ENCODE results near the gene CSKMT. TPM values are rescaled to one million over a fixed set of nuclear protein-coding genes. Genes with fewer than 3 reads are reported as not detected.
A peak's percentile ranks its signal among the peaks of the same experiment; 100 is the strongest.

Gene CSKMT
- total RNA-seq, 1 donor from 2014 or later = 7.8 TPM

DNA sequence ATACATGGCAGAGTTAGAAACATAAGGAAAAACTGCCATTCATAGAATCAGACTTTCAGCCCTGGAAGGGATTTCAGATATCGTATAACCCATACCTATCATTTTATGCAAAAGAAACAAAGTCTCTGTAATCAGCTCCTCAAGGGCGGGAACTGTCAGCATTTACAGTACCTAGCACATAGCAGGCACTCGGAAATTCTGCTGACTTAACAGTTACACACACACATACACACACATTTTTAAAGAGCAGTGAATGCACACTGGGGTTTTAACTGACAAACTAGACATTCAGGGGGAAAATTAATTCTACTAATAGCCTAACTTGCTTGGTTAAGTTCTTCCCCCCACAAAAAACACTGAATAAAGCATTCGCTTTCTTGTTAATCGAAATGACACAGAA, 51.1 kb downstream of the CSKMT start:
- Mint-ChIP-seq H3K4me1 (ENCODE audit: low read depth) (peaks cover 8% of the 10 kb centered on the region), H3K27me3 (ENCODE audit: low read depth) (no peaks in the 10 kb centered on the region), H3K4me3 (ENCODE audit: unreplicated experiment) (no peak overlapping the region), H3K36me3 (ENCODE audit: low read depth) (peaks cover 49% of the 10 kb centered on the region), H3K27ac (ENCODE audit: unreplicated experiment) (no peak overlapping the region), H3K9me3 (ENCODE audit: low read depth) (no peaks in the 10 kb centered on the region)
- TF ChIP-seq, protein P1, sequence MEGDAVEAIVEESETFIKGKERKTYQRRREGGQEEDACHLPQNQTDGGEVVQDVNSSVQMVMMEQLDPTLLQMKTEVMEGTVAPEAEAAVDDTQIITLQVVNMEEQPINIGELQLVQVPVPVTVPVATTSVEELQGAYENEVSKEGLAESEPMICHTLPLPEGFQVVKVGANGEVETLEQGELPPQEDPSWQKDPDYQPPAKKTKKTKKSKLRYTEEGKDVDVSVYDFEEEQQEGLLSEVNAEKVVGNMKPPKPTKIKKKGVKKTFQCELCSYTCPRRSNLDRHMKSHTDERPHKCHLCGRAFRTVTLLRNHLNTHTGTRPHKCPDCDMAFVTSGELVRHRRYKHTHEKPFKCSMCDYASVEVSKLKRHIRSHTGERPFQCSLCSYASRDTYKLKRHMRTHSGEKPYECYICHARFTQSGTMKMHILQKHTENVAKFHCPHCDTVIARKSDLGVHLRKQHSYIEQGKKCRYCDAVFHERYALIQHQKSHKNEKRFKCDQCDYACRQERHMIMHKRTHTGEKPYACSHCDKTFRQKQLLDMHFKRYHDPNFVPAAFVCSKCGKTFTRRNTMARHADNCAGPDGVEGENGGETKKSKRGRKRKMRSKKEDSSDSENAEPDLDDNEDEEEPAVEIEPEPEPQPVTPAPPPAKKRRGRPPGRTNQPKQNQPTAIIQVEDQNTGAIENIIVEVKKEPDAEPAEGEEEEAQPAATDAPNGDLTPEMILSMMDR (IDR thresholded peaks at IDR 0.05) = no peak
- DNase-seq (ENCODE audit: low spot score) = no peak

DNA sequence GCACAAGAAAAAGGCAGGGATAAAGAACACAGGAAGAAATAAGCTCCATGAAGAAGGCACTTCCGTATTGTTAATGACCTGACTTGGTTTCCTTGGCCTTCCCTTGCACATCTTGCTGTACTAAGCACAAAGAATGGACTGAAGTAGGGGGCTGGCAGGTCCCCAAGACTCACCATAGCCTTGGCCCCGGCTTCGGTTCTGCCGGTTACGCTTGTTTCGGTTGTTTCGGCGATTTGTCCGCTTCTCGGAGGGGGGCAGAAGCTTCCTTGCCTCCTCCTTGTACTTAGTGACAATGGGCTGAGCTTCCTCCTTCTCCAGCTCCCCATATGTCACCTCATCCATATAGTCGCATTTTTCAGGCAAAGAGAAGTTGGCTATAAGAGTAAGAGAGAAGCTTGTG, 51.7 kb downstream of the CSKMT start:
- Mint-ChIP-seq H3K9me3 (ENCODE audit: low read depth) (no peaks in the 10 kb centered on the region), H3K27me3 (ENCODE audit: low read depth) (no peaks in the 10 kb centered on the region), H3K4me1 (ENCODE audit: low read depth) (peaks cover 10% of the 10 kb centered on the region), H3K36me3 (ENCODE audit: low read depth) (peaks cover 54% of the 10 kb centered on the region), H3K27ac (ENCODE audit: unreplicated experiment) (no peak overlapping the region), H3K4me3 (ENCODE audit: unreplicated experiment) (no peak overlapping the region)
- peak; percentile 58 for DNase-seq (ENCODE audit: low spot score)
- TF ChIP-seq, protein P1 (IDR thresholded peaks at IDR 0.05) = no peak

Other genes starting within 250 kb of the CSKMT start
- gene SCGB1A1, start 246.3 kb upstream of the CSKMT start, total RNA-seq = not detected in 3 replicates
- gene AHNAK, start 118.5 kb upstream of the CSKMT start, total RNA-seq = 476 to 526 TPM (median 514 TPM) in 3 replicates
- gene EEF1G, start 91.4 kb upstream of the CSKMT start, total RNA-seq = 1,000 to 1,202 TPM (median 1,017 TPM) in 3 replicates
- 9.6 to 15.2 TPM (median 11.8 TPM) in 3 replicates for gene TUT1, start 73.8 kb upstream of the CSKMT start, total RNA-seq
- 81.7 to 89.3 TPM (median 83.0 TPM) in 3 replicates for gene MTA2, start 63.4 kb upstream of the CSKMT start, total RNA-seq
- 55.2 to 76.6 TPM (median 58.9 TPM) in 3 replicates for gene EML3, start 52.5 kb upstream of the CSKMT start, total RNA-seq
- gene ROM1, start 52.1 kb upstream of the CSKMT start, total RNA-seq = 2.4 to 5.8 TPM (median 3.5 TPM) in 3 replicates
- 35.3 to 40.1 TPM (median 37.7 TPM) in 3 replicates for gene B3GAT3, start 43.3 kb upstream of the CSKMT start, total RNA-seq
- 348 to 394 TPM (median 359 TPM) in 3 replicates for gene GANAB, start 18.7 kb upstream of the CSKMT start, total RNA-seq
- 17.0 to 18.1 TPM (median 17.2 TPM) in 3 replicates for gene INTS5, start 12.0 kb upstream of the CSKMT start, total RNA-seq
- gene C11orf98, start 102 bp upstream of the CSKMT start, total RNA-seq = 39.0 to 61.1 TPM (median 47.5 TPM) in 3 replicates
- gene UQCC3, start 6.4 kb downstream of the CSKMT start, total RNA-seq = 4.8 to 5.7 TPM (median 5.5 TPM) in 3 replicates
- gene LBHD1, start 7.0 kb downstream of the CSKMT start, total RNA-seq = 2.8 to 8.3 TPM (median 4.2 TPM) in 3 replicates
- gene UBXN1, start 13.8 kb downstream of the CSKMT start, total RNA-seq = 72.0 to 82.2 TPM (median 81.6 TPM) in 3 replicates
- 0.20 to 0.51 TPM (median 0.21 TPM) in 3 replicates for gene LRRN4CL, start 24.2 kb downstream of the CSKMT start, total RNA-seq
- 36.6 to 76.0 TPM (median 43.2 TPM) in 3 replicates for gene BSCL2, start 42.1 kb downstream of the CSKMT start, total RNA-seq
- gene GNG3, start 42.4 kb downstream of the CSKMT start, total RNA-seq = not detected in 3 replicates
- gene HNRNPUL2, start 62.1 kb downstream of the CSKMT start, total RNA-seq = 43.6 to 53.8 TPM (median 45.6 TPM) in 3 replicates
- gene TTC9C, start 63.2 kb downstream of the CSKMT start, total RNA-seq = 33.0 to 36.8 TPM (median 36.7 TPM) in 3 replicates
- 10.2 to 13.0 TPM (median 11.3 TPM) in 3 replicates for gene ZBTB3, start 88.8 kb downstream of the CSKMT start, total RNA-seq
- gene POLR2G, start 96.3 kb downstream of the CSKMT start, total RNA-seq = 75.9 to 77.8 TPM (median 77.0 TPM) in 3 replicates
- 18.8 to 31.0 TPM (median 21.4 TPM) in 3 replicates for gene TAF6L, start 106.1 kb downstream of the CSKMT start, total RNA-seq
- 29.4 to 44.9 TPM (median 35.1 TPM) in 3 replicates for gene TMEM179B, start 122.1 kb downstream of the CSKMT start, total RNA-seq
- 11.4 to 16.2 TPM (median 14.7 TPM) in 3 replicates for gene TMEM223, start 126.7 kb downstream of the CSKMT start, total RNA-seq
- gene NXF1, start 140.1 kb downstream of the CSKMT start, total RNA-seq = 51.3 to 69.5 TPM (median 52.4 TPM) in 3 replicates
- gene STX5, start 166.7 kb downstream of the CSKMT start, total RNA-seq = 44.0 to 52.2 TPM (median 45.5 TPM) in 3 replicates
- 0.65 TPM in 1 of 3 replicates, not detected in the others for gene TEX54, start 167.5 kb downstream of the CSKMT start, total RNA-seq
- 26.4 to 27.9 TPM (median 27.3 TPM) in 3 replicates for gene WDR74, start 174.3 kb downstream of the CSKMT start, total RNA-seq
- gene SLC3A2, start 215.6 kb downstream of the CSKMT start, total RNA-seq = 125 to 380 TPM (median 374 TPM) in 3 replicates

Data from chondrocyte (in vitro differentiated cells).